Activated CD8-positive, alpha-beta memory T cell treated with anti-CD3 and anti-CD28 coated beads for 24 hours (primary cell): Measurements from ENCODE around the gene HOXB3.

Experiments
- DNase-seq: peaks from one replicate; pipeline ENCODE4 v3.0.0-alpha.2; 2020

HOXB3 gene

DNA sequence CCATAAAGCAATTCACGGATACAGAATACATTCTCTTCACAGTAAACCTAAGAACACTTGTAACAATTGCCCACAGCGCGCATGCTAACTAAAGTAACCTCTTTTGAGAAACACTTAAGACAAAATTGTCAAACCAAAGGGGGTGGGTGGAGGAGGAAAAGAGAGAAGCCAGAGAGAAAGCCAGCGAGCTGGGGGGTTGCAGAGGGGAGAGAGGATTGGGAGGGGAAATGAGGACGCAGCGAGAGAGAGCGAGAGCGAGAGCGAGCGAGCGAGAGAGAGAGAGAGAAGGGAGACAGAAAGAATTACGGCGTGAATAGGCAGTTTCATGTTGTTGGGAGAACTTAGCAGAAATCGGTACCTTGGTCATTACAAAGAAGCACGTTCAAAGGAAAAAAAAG, 22.4 kb upstream of the HOXB3 start:
- DNase-seq = no peak

DNA sequence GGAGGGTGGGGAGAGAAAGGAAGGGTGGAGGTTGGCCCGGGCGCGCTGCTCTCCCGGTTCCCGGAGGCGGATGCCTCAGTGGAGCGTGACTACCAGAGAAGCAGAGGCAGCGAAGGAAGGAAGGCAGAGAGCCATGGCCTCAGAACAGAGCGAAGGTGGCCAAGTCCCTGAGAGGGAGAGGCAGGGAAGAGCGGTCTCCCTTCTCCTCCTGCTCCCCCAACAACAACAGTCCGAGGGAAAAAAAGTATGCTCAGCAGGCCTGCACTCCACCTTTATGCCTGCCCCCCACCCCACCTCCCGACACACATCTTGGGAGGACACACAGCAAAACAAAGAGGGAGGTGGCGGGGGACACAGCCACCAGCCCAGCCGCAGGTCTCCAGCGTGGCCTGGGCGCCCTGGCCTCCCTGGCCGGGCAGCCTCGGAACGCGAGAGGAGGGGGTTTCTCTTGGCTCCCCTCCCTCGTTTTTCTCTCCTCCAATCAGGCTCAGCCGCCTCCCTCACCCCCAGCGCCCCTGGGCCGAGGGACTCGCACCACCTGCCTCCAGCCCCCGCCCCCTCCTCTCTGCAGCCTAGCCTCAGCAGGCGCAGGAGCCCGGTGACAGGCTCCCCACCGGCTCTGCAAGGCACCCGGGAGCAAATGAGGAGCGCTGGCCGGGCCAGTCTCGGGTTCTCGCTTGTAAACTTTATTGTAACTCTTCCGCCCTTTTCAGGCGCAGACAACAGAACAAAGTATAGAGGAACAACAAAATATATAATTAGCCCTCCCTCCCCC, 21.8 kb upstream of the HOXB3 start:
- no peak for DNase-seq

GRCh38 chr17:48611213-48611612, 21.2 kb upstream of the HOXB3 start:
- DNase-seq = no peak

DNA sequence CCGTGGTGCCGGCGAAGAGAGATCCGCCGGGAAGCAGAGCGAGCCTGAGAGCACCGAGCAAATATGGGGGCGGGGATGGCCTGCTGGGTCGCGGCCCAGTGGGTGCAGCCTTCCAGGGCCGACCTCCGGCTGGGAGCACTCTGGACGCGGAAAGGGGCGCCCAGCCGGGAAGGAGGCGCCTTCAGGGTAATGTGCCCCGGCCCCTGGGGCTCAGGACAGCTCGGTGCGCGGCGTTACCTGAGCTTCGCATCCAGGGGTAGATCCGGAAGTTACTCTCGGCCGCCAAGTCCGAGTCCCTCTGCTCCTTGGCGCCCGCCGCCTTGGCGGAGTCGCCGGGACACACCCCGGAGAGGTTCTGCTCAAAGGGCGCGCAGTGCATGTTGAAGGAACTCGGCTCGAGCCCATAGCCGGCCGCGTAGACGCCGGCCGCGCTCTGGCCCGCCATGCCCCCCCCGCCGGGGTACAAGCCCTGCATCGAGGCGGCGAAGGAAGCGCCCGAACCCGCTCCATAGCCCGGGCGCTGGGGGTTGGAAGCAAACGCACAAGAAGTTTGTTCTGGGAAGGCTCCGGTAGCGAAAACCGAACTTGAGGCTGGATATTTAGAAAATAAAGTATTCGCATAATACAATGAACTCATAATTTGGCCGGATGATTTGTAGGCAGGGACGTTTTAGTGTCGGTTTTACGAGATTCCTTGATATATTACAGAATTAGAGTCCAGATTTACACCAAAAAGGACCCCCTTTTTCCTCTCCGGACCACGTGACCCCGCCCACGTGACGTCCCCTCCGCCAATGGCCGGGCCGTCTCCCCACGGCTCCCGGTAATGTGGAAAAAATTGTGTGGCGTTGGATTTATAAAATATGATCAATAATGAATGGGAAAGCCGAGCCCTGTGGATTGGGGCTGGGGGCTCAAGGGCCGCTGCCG, 20.5 kb upstream of the HOXB3 start, which contains the start of gene HOXB7:
Gene HOXB7, minus strand, starts transcription at position 736 of the 930 bp plus-strand sequence. Its CDS starts 99 bp downstream, at position 637.
- DNase-seq = peak; percentile 87

DNA sequence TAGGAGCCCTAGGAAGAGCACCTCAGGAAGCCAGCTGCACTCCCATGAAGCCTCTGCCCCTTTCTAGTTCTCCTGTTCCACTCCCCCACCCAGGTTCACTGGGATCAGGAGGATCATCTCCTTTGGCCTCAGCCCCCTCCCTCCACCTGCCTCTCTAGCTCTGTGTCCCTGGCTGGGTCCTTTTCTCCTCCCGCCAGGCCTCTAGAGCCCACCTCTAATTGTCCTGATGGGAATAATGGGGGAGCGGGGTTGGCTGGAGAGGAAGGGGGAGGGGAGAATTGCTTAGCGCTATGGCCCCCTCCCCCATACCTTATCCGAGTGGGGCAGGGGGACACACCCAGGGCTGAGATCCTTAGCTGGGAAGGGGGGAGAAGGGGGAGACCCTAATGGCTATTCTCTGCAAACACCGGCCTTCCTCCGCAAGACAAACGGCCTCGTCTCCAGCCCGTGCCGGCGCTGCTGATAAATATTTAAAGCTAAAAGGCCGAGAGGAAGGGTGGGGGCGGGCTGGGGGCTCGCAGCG, 19.8 kb upstream of the HOXB3 start:
- no peak for DNase-seq

DNA sequence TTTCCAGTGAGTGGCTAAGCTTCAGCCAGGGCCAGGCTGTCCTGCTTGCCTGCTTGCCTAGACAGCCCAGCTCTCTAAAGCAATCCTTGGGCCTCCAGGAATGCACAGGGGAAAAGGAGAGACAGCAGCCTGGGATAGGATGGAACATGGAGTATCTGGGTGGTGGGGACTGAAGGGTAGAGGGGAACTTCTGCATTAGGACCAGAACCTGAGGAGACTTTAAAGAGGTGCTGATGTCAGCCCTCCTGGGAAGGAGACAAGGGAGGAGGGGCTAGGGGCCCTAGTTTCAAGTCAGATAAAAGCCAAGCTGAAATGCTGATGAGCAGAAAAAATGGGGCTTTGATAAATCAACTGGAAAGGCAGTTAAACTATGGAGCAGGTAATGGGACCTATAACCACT, 19.0 kb upstream of the HOXB3 start:
- DNase-seq = no peak

- no peak for DNase-seq
These were observed 18.4 kb upstream of the HOXB3 start for GRCh38 chr17:48608494-48608834.

- no peak for DNase-seq
These were observed 17.0 kb upstream of the HOXB3 start for GRCh38 chr17:48606892-48607614.

DNA sequence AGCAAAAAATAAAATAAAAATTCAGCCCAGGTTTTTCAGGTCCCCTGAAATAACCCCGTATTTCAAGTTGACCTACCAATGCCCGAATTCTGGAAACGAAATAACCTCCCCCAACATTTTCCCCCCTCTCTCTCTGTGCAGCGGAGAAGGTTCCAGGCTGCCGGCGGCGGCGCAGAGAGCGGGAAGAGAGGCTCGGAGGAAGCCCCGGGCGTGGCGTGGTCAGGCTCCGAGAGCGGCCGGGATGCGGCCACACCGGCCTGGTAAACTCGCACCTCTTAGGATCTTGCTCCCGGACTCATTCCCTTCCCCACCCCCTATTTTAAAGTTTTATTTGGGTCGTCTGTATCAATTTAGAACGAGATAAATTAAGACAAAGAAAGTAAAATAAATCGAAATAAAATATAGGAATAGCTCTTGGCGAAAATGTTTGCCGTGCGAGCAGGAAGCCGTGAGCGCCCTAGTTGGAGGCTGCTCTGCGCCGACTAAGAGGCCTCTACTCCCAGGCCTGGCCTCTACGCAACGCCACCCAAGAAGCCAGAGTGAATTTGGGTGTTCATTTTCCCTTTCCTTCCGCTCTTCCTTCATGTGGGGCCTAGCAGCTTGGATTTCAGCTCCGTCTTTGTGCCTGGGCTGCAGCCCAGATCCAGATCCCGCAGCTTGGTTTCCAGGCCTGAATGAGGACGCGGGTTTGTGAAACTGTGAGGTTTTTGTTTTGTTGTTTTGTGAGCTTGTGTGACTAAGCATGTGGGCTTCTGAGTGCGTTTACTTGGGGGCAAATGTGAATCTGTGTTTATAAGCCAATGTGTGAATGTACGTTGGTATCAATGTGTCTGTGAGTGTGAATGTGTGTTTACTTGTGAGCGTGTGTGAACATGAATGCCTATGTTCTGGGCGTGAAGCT, 16.2 kb upstream of the HOXB3 start:
- no peak for DNase-seq

- DNase-seq = no peak
These were observed 15.4 kb upstream of the HOXB3 start for GRCh38 chr17:48605409-48605919.

GRCh38 chr17:48604770-48605329, 14.8 kb upstream of the HOXB3 start, which contains the start of gene HOXB6:
HOXB6 (minus strand) TSS chr17:48604986; CDS start chr17:48598150, 6,836 bp downstream.
- DNase-seq = no peak

- DNase-seq = no peak
These were observed 14.1 kb upstream of the HOXB3 start for GRCh38 chr17:48603959-48604769.

- no peak for DNase-seq
These were observed 11.7 kb upstream of the HOXB3 start for GRCh38 chr17:48601539-48602425.

- no peak for DNase-seq
These were observed 11.1 kb upstream of the HOXB3 start for GRCh38 chr17:48601207-48601538.

DNA sequence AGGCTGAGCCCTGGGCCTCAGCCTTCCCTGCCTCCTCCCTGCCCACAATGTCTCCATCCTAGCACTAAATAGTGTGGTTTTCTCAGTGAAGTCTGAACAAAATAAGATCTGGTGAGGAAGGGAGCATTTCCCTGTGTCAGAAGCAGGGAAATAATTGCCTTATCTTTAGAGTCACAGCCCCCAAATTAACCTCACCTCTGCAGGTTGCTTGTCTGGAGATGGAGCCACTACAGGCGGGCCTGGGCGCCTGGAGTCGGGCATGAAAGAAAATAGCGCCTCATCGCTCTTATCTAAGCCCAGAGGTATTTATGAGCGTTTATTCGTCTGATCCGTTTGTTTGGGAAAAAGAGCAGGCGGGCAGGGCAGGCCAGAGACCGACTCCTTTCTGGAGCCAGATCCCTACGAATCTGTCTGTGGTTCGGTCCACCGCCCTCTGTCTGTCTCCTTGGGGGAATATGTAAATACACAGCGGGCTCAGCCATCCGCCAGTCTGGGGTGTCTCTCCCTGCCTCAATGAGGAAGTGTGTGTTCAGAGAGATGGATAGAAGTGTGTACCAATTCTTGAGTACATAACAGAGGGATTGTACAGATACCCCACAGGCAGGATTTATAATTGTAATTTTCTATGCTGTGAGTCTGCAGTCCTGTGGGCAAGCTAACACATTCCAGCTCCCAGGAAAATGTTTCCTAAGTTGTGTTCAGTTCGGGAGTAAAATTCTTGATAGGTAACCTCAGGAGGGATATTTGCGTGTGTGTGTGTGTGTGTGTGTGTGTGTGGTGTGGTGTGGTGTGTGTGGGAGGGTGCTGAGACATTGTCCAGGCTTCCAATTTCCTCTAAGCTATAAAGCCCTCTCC, 10.4 kb upstream of the HOXB3 start:
- no peak for DNase-seq

DNA sequence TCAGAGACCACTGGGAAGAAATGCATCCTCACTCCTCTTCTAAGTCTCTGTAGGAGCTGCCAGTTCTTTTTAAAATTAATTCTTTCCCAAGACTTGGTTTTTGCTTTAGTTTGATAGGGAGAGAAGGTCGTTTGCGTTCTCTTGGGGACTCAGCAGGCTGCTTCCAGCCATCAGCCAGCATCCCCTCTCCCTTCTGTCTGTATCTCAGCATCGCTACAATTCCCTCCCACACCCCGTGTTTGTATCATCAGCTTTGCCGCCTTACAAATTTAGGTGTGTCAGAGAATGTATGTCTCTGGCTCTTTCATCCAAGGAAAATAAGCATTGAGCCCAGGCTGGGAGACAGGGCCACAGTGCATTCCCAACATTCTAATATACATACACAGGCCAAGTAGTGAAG, 9.3 kb upstream of the HOXB3 start:
- DNase-seq = no peak

GRCh38 chr17:48598736-48599135, 8.7 kb upstream of the HOXB3 start:
- DNase-seq = no peak
